Peyer's patch (tissue), 4 donors: ENCODE measurements around the gene DUT. TPM values are rescaled to one million over a fixed set of nuclear protein-coding genes. Genes with fewer than 3 reads are reported as not detected.

ENCODE experiments used
- DNase-seq, 3 donors: peaks; one replicate each; pipeline ENCODE4 v3.0.0-alpha.2; 2017 to 2019
- H3K27ac ChIP-seq, 4 donors: fragments of 200-600 bp; sonication (generic); one replicate each; pipeline ENCODE4 v1.5.1; 2016 to 2019
- H3K27me3 ChIP-seq, 2 donors: fragments of 200-600 bp; sonication (generic); one replicate each; pipeline ENCODE4 v1.5.1; 2019
- H3K36me3 ChIP-seq, 3 donors: fragments of 200-600 bp; sonication (generic); one replicate each; pipeline ENCODE4 v1.5.1; 2016 to 2019
- H3K4me1 ChIP-seq, 4 donors: fragments of 200-600 bp; sonication (generic); one replicate each; pipeline ENCODE4 v1.5.1; 2016 to 2019
- H3K4me3 ChIP-seq, 4 donors: fragments of 200-600 bp; sonication (generic); 1 replicate in 3 of 4; 2 replicates in 1 of 4; pipeline ENCODE4 v1.5.1; 2016 to 2019; ENCODE audit warnings: mild to moderate bottlenecking in 1 of 4
- H3K9me3 ChIP-seq, 4 donors: fragments of 200-600 bp; sonication (generic); one replicate each; pipeline ENCODE4 v1.5.1; 2016 to 2019; ENCODE audit warnings: mild to moderate bottlenecking in 1 of 4
- POLR2A ChIP-seq, 2 donors: fragments of 450-650 bp; IDR thresholded peaks; one replicate each; pipeline ENCODE4 v1.5.1; 2017; ENCODE audit warnings: antibody characterized with exemption in 2 of 2, mild to moderate bottlenecking in 2 of 2, moderate library complexity in 2 of 2
- total RNA-seq, 4 donors: library from RNA; depleted of rRNA; stranded (reverse); fragments of >200 nt; gene quantifications; one replicate each; pipeline ENCODE4 v1.1.0, GENCODE V29; 2016
- TF ChIP-seq, protein P1 (sequence below), 6 experiments: fragments of 450-650 bp in 4 of 6; fragments of 200-600 bp in 2 of 6; sonication (generic) in 1 of 6; IDR thresholded peaks; one replicate each; pipeline ENCODE4 v1.5.1; 2017 to 2019; ENCODE audit warnings: antibody characterized with exemption in 6 of 6, mild to moderate bottlenecking in 3 of 6, moderate library complexity in 1 of 6

The DUT gene
- total RNA-seq, 4 donors from 2014 or later: 13.7 to 97.4 (median 37.1) TPM

DNA sequence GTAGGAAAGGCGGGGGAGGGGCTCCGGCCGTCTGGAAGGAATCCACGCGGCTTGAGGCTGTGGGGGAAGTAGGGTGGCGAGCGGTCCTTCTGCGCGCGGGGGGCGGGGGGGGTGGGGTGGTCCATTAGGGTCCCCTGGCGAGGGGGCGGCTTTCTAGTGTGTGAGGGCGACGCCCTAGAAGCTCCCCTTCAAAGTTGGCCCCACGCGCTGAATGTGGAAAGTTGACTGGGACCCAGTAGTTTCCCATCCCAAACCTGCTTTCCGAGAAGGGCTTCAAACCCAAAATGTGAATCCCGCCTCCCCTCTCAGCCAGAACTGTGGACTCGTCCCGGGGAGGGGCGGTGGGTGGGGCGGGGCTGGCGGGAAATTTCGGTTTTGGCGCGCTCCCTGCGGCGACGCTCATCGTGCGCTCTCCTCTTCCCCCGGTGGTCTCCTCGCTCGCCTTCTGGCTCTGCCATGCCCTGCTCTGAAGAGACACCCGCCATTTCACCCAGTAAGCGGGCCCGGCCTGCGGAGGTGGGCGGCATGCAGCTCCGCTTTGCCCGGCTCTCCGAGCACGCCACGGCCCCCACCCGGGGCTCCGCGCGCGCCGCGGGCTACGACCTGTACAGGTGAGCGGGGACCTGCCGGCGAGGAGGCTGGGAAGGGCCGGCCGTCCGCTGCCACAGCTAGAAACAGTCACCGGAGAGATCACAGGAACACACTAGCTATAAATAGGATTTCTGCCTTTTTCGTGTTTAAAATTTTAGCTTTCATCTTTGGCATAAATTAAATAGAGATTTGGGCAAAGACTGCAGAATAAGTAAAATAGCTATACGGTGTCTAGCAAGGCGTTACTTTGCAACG, 790 bp downstream of the DUT start:
- TF ChIP-seq, protein P1, sequence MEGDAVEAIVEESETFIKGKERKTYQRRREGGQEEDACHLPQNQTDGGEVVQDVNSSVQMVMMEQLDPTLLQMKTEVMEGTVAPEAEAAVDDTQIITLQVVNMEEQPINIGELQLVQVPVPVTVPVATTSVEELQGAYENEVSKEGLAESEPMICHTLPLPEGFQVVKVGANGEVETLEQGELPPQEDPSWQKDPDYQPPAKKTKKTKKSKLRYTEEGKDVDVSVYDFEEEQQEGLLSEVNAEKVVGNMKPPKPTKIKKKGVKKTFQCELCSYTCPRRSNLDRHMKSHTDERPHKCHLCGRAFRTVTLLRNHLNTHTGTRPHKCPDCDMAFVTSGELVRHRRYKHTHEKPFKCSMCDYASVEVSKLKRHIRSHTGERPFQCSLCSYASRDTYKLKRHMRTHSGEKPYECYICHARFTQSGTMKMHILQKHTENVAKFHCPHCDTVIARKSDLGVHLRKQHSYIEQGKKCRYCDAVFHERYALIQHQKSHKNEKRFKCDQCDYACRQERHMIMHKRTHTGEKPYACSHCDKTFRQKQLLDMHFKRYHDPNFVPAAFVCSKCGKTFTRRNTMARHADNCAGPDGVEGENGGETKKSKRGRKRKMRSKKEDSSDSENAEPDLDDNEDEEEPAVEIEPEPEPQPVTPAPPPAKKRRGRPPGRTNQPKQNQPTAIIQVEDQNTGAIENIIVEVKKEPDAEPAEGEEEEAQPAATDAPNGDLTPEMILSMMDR (IDR thresholded peaks at IDR 0.05): no peak
- TF ChIP-seq POLR2A (IDR thresholded peaks at IDR 0.05): no peak
- peak; percentile 61 to 75 (median 75) for DNase-seq
- Histone ChIP-seq H3K9me3 (no peaks in the 10 kb centered on the region), H3K27ac (peak overlapping the region; percentile 95 to 98 (median 96)), H3K4me1 (peaks cover 0 to 17% (median 2%) of the 10 kb centered on the region in 4 donors), H3K27me3 (no peaks in the 10 kb centered on the region), H3K36me3 (peaks cover 0 to 14% (median 0%) of the 10 kb centered on the region in 3 donors), H3K4me3 (peak overlapping the region; percentile 82 to 92 (median 87))

DNA sequence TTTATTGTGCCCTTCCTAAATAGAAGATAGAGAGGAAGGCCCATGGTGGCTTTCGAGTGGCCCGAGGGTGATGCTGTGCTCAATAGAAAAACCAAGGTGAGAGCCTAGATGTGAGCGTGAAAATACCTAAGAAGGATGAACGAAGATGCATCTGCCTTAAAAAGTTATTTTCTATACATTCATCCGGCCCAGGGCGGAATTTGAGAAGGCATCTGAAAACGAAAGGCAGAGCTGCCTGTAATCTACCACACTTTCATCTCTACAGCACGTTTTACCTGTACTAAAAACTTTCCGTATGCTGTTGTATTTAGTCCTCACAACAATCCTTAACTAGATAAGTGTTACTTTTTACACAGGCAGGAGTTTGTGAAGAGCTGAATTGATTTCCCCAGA, 1.4 kb downstream of the DUT start:
- Histone ChIP-seq H3K4me3 (peak overlapping the region in 3 of 4 donors; percentile 82 to 88 (median 86)), H3K9me3 (no peaks in the 10 kb centered on the region), H3K36me3 (peaks cover 0 to 15% (median 0%) of the 10 kb centered on the region in 3 donors), H3K4me1 (peaks cover 0 to 17% (median 2%) of the 10 kb centered on the region in 4 donors), H3K27ac (no peak overlapping the region), H3K27me3 (no peaks in the 10 kb centered on the region)
- no peak for DNase-seq
- TF ChIP-seq POLR2A (IDR thresholded peaks at IDR 0.05): no peak
- TF ChIP-seq, protein P1 (IDR thresholded peaks at IDR 0.05): no peak

DNA sequence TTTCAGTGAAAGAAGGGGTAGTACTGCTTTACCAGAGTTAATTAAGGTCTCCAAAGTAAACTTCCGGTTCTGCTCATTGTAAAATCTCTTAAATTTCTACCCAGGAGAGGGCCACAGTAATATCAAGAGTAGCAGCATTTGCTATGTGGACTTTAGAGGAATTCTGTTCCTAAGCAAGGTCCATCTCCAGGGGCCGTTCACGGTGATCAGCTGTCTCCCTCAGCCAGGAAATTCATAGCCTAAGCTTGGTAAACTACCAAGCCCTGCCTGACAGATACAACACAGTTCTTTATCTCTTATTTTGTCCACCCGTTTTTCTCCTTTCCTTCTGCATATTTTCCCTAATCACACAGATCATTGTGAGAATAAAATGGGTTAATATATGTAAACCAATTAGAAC, 2.3 kb downstream of the DUT start:
- Histone ChIP-seq H3K4me3 (no peak overlapping the region), H3K27me3 (no peaks in the 10 kb centered on the region), H3K27ac (no peak overlapping the region), H3K9me3 (no peaks in the 10 kb centered on the region), H3K4me1 (peaks cover 0 to 17% (median 2%) of the 10 kb centered on the region in 4 donors), H3K36me3 (peaks cover 0 to 15% (median 0%) of the 10 kb centered on the region in 3 donors)
- no peak for DNase-seq
- no peak for TF ChIP-seq POLR2A (IDR thresholded peaks at IDR 0.05)
- TF ChIP-seq, protein P1 (IDR thresholded peaks at IDR 0.05): no peak

DNA sequence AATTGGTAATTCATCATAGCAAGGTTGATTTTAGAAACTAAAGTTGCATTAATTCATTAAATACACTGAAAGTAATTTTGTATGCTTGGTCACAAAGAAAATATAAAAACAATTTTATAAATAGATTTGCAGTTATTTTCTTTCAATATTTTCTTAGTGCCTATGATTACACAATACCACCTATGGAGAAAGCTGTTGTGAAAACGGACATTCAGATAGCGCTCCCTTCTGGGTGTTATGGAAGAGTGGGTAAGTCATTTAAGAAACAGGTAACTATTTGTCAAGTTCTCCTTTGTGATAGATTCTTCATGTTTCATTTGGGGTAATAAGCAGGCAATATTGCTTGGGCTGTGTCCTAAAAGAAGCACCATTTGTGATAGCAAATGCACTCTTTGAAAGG, 3.0 kb downstream of the DUT start:
- no peak overlapping the region for H3K4me3 ChIP-seq
- H3K36me3 ChIP-seq: peaks cover 0 to 15% (median 0%) of the 10 kb centered on the region in 3 donors
- no peaks in the 10 kb centered on the region for H3K27me3 ChIP-seq
- H3K27ac ChIP-seq: no peak overlapping the region
- no peak for DNase-seq
- H3K9me3 ChIP-seq: no peaks in the 10 kb centered on the region
- TF ChIP-seq, protein P1 (IDR thresholded peaks at IDR 0.05): no peak
- no peak for TF ChIP-seq POLR2A (IDR thresholded peaks at IDR 0.05)
- H3K4me1 ChIP-seq: peaks cover 0 to 17% (median 2%) of the 10 kb centered on the region in 4 donors

DNA sequence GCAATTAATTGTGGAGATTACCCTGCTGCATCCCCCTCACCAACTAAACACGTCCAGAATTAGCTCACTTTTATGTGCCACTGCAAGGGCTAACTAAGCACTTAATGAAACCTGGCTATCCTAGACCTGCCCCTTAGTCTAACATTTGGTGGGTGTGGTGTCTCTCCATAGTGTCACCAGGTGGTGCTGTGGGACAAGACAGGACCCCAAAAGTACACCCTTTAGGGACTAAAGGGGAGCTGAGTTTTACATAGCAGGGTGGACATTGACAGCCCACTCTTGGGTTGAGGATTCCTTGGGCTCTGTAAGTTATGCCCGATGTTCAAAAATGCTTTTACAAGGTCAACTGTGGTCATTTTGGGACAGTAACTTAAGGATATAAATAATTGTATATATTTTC, 5.7 kb downstream of the DUT start:
- H3K36me3 ChIP-seq: peaks cover 0 to 25% (median 0%) of the 10 kb centered on the region in 3 donors
- no peaks in the 10 kb centered on the region for H3K27me3 ChIP-seq
- peaks cover 0 to 9% (median 0%) of the 10 kb centered on the region in 4 donors for H3K4me1 ChIP-seq
- H3K4me3 ChIP-seq: no peak overlapping the region
- H3K9me3 ChIP-seq: no peaks in the 10 kb centered on the region
- no peak for TF ChIP-seq POLR2A (IDR thresholded peaks at IDR 0.05)
- TF ChIP-seq, protein P1 (IDR thresholded peaks at IDR 0.05): peak in 2 of 6 experiments; percentile 5 to 14
- H3K27ac ChIP-seq: no peak overlapping the region
- DNase-seq: no peak
